HTR-8/SVneo (cell line): Measurements from ENCODE around the gene KIAA1217.

Experiments used
- DNase-seq: peaks from one replicate; pipeline ENCODE4 v3.0.0; 2011; ENCODE audit warnings: low spot score, mixed read lengths; ENCODE audit not compliant: insufficient read length
- FAIRE-seq: peaks from 2 replicates; lab custom pipeline; 2011; peaks lifted over from hg19 to GRCh38; lab: Jason Lieb, UNC

The KIAA1217 gene

GRCh38 chr10:24384954-24385353, 176.0 kb downstream of the KIAA1217 start:
- DNase-seq (no peak), FAIRE-seq (no peak)

DNA sequence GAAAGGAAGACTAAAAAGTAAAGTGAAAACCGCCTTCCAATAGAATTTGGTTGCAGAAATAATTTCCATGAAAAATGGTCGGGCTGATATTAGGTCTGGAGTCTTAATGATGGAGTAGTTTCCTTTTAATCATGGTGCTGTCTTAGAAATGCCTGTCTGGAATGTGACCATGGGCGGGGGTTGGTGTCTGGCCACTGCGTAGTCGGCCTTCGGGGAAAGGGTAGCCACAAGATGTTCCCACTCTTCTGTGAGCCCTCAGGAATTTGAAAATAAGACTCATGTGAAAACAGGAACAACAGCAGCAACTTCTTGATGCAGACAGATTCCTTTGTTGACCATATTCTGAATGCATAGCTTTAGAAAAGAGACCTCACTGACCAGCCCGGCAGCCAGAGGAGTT, 176.8 kb downstream of the KIAA1217 start:
- DNase-seq (no peak), FAIRE-seq (no peak)

- no peak for DNase-seq
- no peak for FAIRE-seq
Observed at GRCh38 chr10:24390146-24390700, 181.3 kb downstream of the KIAA1217 start.

GRCh38 chr10:24390746-24391145, 181.8 kb downstream of the KIAA1217 start:
- DNase-seq, result no peak
- no peak for FAIRE-seq

DNA sequence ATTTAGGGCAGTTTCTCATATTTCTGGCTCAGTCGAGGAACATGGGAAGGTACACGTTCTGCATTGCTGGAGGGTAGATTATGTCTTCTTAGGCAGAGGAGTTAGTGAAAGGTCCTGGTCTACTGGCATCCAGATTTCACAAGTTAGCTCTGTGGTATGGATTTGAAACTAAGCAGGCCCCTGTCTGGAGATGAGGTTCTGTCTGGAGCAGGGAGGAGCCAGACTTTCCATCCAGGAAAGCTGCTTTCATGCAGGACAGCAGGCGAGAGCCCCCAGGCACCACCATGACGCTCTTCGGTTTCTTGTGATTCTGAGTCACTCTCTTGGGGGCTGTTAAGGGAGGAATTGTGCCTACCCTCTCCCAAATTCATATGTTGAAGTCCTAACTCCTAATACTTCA, 184.3 kb downstream of the KIAA1217 start:
- DNase-seq (no peak), FAIRE-seq (no peak)

DNA sequence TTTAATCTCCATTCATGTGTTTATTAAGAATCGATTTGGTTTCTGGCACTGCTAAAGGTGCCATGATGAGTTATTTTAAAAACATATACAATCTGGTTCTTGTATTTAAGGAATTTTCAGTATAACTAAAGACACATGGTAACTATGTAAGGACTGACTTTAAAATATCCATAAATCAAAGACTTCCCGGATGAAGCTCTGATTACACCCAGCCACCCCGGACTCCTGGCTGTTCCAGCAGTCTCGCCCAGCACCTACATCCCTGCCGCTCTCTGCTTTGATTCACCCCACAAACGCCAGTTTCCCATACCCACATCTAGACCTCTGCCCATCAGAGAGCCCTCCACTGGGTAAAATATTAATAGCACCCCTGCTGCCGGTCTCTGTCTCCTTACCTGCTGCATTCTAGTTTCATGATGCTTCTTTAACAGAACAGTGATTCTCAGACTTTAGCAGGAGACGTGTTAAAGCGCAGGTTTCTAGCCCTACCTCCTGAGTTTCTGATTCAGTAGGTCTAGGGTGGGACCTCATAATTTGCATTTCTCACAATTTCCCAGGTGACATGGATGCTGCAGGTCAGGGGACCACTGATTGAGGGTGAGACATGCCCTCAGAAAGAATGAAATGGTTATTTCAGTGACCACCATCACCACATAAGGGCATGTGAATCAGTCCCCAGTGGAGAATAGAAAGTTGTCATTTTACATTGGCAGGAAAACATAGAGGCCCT, 185.7 kb downstream of the KIAA1217 start:
- DNase-seq (no peak), FAIRE-seq (no peak)

- FAIRE-seq, result no peak
Observed at GRCh38 chr10:24396396-24396795, 187.5 kb downstream of the KIAA1217 start.

DNA sequence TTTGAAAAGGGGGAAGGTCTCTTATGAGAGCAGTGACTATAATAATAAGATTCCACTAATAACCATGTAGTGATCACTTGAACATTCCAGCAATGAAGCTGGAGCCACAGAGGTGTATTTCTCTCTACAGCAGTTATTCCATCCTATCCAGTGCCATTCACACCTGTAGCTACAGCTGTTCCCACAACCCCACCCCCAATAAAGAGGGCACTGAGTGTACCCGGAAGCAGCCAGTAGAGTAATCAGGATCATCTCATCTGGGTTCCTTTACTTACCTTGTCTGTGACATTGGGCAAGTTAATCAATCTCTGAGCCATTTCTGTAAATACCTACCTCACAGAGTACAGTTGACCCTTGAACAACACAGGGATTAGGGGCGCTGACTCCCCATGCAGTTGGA, 188.7 kb downstream of the KIAA1217 start:
- FAIRE-seq, result peak; percentile 16
- DNase-seq, result no peak

More at GRCh38 chr10:24396396-24396795, 187.5 kb downstream of the KIAA1217 start:
- no peak for DNase-seq

DNA sequence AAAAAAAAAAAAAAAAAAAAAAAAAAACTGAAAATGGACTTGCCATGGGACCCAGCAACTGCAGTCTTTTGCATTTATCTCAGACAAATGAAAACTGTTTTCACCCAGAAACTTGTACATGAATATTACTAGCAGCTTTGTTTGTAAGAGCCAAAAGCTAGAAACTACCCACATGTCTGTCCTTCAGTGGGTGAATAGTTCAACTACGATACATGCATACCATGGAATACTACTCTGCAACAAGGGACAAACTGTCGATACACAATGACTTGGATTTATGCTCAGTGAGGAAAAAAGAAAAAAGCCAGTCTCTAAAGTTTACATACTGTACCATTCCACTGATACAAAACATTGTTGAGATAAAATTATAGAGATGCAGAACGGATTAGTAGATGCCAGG, 195.6 kb downstream of the KIAA1217 start:
- no peak for FAIRE-seq
- no peak for DNase-seq

DNA sequence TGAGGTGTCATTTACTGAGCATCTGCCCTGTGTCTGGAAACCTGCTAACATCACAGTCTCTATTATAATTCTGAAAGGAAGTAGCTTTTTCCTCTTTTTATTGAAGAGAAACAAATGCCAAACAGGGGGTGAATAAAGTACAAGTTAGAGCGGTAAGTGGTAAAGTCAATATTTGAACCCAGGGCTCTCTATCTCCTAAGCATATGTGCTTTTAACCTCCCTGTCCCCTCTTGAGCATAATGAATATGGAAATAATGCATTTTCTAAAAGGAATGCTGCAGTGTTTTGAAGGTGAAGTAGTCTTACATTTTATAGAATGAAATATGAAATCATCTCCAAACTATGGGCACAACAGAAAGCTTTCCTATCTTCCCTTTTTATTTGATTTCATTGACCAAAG, 196.7 kb downstream of the KIAA1217 start:
- FAIRE-seq (no peak), DNase-seq (no peak)

DNA sequence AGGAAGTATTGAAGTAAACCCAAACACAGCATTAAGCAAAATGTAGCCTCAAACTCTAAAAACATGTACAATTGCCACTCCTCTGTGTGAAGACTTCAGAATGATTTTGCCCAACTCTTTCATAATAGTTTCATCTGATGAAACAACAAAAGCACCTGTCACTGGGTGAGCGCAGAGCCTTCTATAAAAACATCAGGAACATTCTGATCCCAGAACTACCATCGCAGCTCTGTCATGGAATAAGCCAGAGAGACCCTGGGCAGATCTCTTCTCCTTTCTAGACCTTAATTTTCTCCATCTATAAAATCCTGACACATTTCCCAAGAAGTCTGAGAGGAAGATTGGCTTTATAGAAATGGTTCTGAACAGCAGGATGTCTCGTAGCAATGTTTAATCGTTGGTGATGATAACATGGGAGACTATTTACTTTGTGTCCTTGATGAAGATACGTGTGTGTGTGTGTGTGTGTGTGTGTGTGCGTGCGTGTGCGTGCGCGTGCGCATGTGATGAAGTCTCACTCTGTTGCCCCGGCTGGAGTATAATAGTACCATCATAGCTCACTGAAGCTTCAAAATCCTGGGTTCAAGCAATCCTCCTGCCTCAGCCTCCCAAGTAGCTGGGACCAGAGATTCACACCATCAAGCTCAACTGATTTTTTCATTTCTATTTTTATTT, 198.0 kb downstream of the KIAA1217 start:
- FAIRE-seq, result no peak
- DNase-seq, result no peak

DNA sequence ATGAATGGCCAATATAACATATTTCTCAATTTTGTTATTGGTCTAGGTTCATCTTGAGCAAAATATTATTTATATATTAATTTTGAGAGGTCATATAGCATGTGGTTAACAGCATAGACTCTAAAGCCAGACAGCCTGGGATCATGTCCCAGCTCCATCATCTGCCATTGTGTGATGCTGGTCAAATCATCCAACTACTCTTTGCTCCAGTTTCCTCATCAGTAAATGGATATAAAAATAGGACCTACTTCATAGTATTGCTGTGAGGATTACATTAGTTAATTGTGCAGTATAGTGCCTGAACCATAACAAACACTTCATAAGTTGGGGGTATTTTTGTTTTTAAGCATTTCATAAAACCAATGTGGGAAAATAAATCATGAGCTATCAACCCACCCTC, 199.0 kb downstream of the KIAA1217 start:
- FAIRE-seq, result no peak
- no peak for DNase-seq

DNA sequence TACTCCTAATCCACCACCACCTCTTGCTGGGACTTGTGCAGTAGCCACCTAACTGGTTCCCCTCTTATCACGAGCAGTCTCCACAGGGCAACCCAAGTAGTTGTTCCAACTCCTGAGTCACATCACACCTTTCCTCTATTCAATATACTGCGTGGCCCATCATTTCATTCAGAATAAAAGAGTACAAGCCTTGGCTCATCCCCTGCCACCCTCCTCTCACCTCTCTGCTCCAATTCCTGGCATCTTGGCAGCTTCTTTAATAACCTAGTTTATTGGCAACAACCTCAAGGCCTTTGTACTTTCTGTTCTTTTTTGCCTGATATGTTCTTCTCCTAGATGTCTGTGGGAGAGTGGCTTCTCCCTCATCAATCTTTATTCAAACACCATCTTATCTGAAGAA, 199.4 kb downstream of the KIAA1217 start:
- DNase-seq (no peak), FAIRE-seq (peak; percentile 52)

DNA sequence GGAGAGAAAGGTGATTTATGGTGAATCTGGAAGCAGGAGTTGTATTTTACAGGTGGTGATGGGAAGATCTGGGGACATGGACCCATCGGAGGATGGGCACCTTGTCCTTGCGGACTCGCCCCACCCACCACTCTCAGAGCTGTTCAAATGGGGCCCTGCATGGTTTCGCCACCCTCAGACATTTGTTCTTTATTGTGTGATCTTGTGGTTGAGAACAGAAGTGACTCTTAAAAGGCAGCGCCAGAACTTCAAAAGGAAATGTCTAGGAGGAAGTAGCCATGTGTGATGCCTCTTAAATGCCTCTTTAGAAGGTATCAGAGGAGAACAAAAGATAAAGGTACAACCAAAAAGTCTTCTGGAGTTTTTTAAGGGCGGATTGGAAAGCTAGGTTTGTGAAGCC, 205.7 kb downstream of the KIAA1217 start:
- FAIRE-seq (no peak), DNase-seq (no peak)

GRCh38 chr10:24415455-24416125, 206.7 kb downstream of the KIAA1217 start:
- FAIRE-seq (no peak), DNase-seq (no peak)

- DNase-seq (no peak), FAIRE-seq (no peak)
Observed at GRCh38 chr10:24416248-24416647, 207.3 kb downstream of the KIAA1217 start.

- no peak for FAIRE-seq
Observed at GRCh38 chr10:24417053-24417452, 208.1 kb downstream of the KIAA1217 start.

DNA sequence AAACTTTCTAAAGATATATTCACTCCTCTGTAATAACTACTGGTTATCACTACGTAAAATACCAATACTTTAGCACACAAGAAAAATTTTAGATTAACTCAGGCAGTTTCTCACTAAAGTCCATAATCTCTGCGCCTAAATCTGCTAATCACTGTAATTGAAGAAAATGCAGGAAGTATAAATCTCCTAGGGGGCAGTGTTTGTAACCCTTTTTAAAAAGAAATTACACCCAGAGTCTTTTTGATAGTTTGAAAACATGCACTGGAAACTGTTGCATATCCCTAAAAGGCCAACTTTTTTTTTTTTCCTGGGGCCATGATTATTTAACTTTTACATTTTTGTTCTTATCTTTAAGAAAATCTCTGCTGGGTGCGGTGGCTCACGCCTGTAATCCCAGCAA, 209.6 kb downstream of the KIAA1217 start:
- no peak for DNase-seq

More at GRCh38 chr10:24417053-24417452, 208.1 kb downstream of the KIAA1217 start:
- DNase-seq, result no peak

DNA sequence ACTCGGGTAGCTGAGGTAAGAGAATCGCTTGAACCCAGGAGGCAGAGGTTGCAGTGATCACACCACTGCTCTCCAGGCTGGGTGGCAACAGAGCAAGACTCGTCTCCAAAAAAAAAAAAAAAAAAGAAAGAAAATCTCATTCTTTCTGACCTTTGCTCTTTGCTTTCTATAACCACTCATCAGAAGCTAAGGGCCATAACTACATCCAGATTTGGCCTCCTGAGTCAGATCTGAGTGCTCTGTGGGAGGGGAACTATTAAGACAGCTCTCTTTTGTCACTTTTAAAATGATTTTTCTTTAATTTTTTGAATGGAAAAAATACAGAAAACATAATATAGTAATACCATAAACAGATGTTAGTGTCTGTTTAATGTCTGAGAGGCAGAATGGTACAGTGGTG, 210.1 kb downstream of the KIAA1217 start:
- DNase-seq (no peak), FAIRE-seq (no peak)

More for the DNA sequence above, 209.6 kb downstream of the KIAA1217 start:
- no peak for FAIRE-seq

DNA sequence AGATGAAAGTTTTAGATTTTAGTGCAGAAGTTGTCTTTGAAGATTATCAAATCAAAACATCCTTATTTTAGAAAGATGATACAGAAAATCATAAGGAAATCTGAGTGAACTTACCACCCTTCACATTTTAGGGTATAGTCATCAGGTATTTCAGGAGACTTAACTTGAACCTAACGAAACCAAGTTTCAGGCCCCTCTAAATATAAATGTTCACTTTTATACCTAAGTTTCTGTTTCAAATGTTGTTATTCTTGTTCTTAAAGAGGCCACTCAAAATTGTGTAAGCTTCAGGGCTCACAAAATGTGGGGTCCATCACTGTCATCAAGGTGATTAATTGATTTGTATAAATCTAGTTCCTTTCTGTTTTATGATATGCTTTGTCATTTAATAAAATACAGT, 216.2 kb downstream of the KIAA1217 start:
- no peak for FAIRE-seq
- DNase-seq, result no peak
